ENCODE measurements around the gene IGSF6.
"Not testable (repeated sequence)": the region's sequence is repeated elsewhere in the genome, so short reads cannot be mapped to it uniquely, and the experiment has no call there.

IGSF6 gene

DNA sequence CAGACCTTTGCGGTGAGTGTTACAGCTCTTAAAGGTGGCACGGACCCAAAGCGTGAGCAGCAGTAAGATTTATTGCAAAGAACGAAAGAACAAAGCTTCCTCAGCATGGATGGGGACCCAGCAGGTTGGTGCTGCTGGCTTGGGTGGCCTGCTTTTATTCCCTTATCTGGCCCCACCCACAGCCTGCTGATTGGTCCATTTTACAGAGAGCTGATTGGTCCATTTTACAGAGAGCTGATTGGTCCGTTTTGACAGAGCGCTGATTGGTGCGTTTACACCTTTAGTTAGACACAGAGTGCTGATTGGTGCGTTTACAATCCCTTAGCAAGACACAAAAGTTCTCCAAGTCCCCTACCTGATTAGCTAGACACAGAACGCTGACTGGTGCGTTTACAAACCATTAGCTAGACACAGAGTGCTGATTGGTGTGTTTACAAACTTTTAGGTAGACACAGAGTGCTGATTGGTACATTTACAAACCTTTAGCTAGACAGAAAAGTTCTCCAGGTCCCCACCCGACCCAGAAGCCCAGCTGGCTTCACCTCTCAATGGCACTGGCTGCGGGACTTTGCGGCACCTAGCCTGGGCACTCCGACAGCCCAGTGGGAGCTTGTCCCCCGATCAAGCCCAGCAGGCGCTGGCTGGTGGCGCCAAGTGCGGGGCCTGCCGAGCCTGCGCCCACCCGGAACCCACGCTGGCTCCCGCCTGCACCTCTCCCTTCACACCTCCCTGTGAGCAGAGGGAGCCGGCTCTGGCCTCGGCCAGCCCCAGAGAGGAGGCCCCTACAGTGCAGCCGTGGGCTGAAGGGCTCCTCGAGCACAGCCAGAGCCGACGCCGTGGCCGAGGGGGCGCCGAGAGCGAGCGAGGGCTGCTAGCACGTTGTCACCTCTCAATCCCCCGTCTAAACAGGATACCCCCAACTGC, 22.5 kb downstream of the IGSF6 start:
- not testable (repeated sequence) for DNase-seq (ENCODE audit: low spot score)

DNA sequence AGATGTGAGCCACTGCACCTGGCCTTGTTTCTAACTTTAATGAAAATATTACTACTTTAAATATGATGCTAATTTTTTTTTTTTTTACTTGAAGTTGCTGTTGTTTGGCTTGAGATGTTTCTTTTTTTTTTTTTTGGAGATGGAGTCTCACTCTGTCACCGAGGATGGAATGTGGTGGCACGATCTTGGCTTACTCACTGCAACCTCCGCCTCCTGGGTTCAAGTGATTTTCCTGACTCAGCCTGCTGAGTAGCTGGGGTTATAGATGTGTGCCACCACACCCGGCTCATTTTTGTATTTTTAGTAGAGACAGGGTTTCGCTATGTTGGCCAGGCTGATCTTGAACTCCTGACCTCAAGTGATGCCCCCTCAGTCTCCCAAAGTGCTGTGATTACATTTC, 23.6 kb downstream of the IGSF6 start:
- no peak for DNase-seq (ENCODE audit: low spot score)

DNA sequence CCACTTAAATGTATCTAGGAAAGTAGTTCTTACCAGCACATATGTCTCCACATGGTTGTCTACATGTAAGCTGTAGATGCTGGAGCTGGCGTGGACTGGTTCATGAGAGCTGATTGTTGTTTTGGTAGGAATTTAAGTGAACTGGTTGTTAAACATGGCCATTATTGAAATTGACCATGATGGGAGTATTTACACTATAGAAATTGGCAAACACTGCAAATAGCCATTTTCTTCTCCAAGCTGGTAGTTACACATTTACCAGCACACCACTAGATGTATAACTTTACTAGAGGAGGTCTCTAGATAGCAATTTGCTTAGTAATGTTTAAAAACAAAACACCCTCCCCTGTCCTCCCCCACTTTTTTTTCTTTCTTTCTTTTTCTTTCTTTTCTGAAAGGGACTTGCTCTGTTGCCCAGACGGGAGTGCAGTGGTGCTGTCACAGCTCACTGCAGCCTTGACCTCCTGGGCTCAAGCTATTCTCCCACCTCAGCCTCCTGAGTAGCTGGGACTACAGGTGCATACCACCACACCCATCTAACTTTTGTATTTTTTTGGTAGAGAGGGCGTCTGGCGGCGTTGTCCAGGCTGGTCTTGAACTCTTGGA, 24.2 kb downstream of the IGSF6 start:
- DNase-seq (ENCODE audit: low spot score), result no peak

DNA sequence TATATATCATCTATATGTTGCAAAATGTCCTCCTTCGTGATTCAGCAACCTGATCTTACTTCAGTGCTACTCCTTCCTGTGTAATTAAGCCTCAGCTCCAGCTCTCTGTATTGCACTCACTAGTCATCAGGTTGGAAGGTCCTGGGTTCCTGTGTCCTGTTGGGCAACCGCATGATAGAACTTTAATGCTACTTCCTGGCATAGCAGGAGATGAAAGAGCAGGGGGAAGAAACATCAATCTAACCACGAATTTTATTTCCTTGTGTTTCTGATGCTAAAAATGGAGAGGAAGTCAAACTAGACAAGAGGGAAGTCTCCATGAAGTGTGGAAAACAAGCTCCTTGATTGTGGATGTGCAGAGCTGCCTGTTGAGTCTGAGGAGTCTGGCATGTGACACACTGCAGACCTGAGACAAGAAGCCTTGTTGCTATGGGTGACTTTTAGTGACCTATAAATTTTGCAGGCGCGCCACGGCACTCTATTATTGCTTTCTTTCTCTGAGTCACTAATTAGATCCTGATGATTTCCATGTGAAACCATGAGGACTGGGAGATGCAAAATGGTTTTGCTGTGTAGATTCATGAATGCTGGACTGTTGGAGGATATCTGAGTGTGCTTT, 25.6 kb downstream of the IGSF6 start:
- no peak for DNase-seq (ENCODE audit: low spot score)

DNA sequence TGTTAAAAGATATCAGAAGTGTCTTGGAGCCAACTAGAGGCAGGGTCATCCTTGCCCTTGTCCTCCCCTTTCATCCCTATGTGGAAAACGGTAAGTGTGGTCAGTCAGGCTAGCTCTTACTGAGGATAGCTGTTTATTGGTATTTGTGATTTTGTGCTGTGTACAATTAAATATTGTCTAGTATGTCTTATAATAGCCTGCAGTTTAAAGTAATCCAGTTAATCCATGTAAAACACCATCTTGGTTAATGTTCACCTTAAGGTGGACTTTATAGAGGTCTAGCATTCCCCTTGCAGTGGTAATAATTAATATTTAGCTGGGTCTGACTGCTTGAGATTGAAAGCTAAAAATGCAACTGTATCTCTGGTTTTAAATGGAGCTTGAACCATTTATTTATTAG, 27.4 kb downstream of the IGSF6 start:
- no peak for DNase-seq (ENCODE audit: low spot score)

DNA sequence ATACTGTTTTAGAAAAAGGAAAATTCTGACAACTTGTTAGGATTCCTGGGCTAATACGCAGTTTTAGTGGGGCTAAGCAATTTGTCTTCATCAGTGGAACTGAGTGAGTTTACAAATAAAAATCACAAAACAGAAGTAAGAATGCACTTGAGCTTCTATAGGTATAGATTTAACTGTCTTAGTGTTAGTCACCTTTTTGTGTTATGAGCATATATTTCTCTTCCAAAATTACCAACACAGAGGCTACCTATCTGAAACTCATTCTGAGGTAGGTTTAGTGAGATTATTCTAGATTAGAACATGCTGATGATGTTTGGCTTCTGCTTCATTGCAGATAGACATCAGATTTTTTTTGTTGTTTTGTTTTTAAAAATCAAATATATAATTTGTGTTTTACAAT, 29.9 kb downstream of the IGSF6 start:
- DNase-seq (ENCODE audit: low spot score), result no peak

DNA sequence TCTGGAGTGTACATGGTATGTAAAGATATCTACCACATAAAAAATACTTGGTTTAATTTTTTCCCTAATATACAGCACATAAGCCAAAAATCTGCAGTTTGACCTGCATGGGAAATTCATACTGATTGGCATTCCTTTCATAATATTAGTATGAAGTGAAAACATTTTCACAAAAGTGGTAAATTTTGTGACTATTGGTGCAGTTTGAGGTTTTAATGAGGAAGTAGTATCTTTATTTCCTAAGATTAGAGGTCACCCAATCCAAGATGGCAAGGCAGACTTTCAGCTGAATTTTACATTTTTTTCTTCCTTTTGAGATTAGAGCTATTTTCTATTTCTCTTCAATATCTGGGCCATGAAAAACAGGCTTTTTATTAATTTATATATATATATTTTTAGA, 31.8 kb downstream of the IGSF6 start:
- no peak for DNase-seq (ENCODE audit: low spot score)

DNA sequence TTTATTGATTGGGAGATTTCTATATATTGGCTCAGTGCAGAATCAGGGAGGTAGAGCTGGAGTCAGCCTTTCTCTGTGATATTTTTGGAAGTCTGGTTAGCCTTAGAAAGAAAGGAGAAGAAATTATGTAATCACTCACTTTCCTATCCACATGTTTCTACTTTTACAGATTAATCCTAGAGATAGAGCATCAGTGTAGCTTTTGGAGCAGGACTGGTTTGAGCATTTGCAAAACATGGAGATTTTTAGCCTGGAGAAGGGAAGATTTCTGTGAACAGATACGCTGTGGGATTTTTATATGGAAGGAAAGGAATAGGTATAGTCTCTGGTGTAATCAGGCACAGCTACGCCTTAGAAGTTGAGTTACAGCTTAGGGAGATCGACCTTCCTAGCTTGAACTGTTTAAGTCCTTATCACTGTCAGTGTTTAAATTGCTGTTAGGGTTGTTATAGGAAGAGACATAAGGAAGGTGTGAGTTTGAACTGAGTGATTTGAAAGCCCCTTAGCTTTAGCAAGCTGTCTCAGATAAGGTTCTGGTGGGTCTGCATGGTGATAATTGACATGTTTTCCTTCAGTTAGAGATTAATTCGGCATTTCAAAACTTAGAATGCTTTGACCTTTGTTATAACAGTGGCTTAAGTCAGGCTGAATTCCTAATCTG, 32.5 kb downstream of the IGSF6 start:
- DNase-seq (ENCODE audit: low spot score), result no peak

DNA sequence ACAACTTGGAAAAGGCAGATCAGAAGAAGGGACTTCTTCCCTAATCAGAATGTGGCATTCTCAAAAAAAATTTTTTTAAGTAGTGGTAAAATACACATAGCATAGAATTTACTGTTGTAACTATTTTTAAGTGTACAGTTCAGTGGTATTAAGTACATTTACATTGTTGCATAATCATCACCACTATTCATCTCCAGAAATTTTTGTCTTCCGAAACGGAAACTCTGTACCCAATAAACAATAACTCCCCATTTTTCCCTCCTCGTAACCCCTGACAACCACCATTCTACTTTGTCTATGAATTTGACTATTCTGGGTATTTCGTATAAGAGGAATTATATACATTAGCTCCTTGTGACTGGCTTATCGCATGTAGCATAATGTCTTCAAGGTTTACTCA, 34.1 kb downstream of the IGSF6 start:
- no peak for DNase-seq (ENCODE audit: low spot score)

DNA sequence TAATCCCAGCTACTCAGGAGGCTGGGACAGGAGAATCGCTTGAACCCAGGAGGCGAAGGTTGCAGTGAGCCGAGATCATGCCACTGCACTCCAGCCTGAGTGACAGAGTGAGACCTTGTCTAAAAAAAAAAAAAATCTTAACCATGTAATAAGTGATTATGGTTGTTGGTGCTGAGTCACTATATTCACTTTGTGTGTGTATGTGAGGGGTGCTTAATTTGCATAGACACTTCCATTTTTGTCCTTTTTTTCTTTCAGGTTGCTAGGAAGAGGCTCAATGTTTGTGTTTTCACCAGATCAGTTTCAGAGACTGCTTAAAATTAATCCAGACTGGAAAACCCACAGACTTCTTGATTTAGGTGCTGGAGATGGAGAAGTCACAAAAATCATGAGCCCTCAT, 34.8 kb downstream of the IGSF6 start:
- no peak for DNase-seq (ENCODE audit: low spot score)

DNA sequence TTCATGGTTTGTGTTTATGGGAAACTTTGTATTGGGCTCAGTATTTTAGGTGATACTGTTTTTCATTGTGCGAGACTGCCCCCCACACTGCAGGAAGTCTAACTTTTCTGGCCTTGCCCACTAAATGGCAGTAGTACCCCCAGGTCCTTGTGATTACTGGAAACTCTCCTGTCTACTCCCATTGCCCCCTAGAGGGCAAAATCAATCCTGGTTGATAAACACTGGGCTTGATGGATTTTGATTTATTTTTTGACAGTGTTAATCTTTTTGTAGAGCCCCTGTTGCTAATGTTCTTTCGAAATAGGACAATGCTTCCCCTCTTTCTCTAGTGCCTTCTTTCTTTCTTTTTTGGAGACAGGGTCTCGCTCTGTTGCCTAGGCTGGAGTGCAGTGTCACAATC, 37.5 kb downstream of the IGSF6 start:
- no peak for DNase-seq (ENCODE audit: low spot score)

DNA sequence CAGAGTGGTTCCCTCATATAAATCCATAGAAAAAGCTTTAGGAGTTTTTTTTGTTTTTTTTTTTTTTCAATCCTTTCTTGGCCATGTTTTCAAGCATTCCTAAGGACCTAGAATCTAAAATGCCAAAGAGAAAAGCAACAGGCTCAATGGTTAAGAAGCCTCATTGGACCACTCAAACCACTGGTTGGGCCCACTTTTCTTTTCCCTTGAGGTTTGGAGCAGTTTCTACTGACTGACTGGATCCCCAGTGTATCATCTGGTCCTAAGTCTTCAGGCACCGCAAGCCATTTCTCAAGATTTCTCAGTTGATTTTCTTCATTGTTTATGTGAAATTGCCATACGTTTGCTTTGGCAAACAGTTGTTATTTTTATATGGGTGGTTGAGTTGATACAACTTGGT, 38.6 kb downstream of the IGSF6 start:
- DNase-seq (ENCODE audit: low spot score), result no peak

DNA sequence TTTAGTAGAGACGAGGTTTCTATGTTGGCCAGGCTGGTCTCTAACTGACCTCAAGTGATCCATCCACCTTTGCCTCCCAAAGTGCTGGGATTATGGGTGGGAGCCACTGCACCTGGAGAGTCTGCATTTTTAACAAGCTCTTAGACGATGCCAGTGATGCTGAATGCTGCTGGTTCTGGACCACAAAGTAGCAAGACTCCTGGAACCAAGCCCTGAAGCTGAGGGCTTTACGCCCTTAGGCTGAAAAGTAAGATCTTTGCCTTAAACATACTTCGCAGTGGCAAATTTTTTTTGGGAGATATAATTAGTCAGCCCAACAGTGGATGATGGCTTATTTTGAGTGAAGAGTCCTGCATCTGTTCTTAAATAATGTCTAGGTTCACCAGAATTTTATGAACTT, 39.0 kb downstream of the IGSF6 start:
- no peak for DNase-seq (ENCODE audit: low spot score)

DNA sequence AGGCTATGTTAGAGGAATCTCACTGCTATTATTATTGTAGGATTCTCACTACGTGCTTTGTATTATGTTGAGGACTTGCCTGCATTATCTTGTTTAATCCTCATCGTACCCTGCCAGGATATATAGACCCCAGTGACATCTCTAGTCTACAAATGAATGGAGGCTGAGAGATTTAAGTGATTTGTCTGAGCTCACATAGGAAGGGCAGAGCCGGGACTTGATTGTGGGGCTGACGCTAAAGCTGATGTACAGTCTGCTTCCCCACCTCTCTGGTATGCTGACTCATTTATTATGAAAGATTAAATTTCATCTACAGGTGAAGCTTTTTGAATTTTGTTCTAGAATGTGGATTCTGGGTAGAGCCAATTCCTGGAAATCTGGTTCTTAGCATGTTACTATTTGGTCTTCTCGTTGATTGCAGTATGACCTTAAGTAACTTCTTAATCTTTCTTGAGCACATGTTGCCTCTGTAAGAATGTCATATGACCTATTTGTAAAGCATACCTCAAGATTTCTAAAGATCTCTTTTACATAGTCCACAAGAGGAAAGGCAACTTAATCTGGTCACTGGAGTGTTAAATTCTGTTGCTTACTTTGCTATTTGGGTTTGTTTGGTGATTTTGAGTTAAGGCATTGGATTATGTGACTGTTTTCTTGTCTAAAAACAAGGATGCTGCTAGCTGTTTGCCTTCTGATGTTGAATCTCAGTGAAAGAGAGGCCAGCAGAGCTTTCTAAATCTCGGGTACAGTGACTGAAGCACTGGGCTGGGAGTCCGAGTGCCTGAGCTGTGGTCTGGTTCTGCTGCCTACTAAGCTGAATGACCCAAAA, 40.6 kb downstream of the IGSF6 start:
- DNase-seq (ENCODE audit: low spot score), result no peak

DNA sequence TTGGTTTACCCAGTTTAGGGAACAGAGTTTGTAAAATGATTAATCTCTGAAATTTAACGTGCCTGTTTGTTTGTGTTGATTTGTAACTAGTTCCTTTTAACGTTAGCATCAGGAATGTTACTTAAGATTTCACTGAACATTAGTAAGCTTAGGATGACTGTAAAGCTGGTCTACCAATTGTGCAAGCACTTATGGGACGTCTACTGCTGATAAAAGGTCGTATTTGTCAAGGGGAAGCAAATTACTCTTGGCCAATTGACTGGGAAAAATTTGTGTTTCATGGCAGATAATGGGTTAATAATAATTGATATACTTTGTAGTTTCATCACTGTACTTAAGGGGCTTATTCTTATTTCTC, 41.2 kb downstream of the IGSF6 start:
- DNase-seq (ENCODE audit: low spot score), result no peak

DNA sequence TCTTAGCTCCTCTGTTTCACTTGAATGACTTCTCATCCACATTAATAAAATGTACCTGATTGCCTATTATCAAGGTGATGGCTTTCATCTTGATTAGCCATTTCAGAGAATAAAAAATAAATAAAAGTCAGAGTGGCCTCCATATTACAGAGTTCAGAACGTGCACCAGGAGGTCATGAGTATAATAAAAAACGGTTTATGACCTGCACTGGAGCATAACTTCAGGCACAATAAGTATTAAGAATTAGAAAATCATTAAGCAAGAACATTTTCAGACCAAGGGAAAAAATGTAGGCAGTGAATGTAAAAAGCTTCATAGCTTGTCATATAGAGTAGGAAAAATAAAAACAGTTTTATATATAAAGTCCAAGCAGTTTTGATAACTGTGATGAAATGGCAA, 41.6 kb downstream of the IGSF6 start:
- no peak for DNase-seq (ENCODE audit: low spot score)

DNA sequence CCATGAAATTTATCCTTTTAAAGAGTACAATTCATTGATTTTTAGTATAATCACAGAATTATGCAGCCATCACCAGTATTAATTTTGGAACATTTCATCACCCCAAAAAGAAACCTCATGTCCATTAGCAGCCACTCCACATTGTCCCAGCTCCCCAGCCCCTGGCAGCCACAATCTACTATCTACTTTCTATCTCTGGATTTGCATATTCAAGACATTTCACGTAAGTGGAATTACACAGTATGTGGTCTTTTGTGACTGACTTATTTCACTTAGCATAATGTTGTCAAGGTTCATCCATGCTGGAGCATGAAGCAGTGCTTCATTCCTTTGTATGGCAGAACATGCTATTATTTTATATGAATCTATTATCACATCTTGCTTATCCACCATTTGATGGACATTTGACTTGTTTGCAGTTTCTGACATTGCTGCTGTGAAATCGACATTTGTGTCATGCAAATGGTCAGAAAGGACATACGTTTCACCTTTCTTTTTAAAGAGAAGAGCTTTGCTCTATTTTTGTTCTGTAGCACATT, 42.3 kb downstream of the IGSF6 start:
- no peak for DNase-seq (ENCODE audit: low spot score)

DNA sequence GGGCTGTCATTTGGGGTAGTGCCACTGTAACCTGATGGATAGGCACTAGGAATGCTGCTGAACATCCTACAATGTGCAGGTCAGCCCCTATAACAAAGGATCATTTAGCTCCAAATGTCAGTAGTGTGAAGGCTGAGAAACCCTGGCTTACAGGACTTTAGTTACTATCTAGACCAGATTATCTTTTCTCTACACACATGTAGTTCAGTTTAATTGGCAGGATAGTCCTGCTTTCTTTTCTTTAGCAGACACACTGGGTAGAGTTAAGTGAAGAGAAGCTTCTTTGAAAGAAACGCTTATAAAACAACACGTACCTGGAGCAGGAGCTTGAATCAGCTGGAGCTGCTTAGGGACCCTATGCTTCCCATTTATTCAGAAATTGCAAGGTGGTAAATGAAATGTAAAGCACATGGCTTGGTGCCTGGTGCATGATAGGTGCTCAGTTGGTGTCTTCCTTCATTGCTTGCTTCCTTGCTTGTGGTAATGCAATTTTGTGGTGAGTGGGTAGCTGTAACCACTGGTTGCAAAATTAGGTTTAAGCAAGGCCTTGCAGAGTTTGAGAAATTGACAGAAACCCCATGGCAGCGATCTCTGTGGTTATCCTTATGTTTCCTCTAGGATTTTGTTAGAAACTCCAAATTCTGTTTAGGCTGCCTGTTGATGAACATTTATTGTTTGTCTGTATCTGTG, 43.6 kb downstream of the IGSF6 start:
- no peak for DNase-seq (ENCODE audit: low spot score)

DNA sequence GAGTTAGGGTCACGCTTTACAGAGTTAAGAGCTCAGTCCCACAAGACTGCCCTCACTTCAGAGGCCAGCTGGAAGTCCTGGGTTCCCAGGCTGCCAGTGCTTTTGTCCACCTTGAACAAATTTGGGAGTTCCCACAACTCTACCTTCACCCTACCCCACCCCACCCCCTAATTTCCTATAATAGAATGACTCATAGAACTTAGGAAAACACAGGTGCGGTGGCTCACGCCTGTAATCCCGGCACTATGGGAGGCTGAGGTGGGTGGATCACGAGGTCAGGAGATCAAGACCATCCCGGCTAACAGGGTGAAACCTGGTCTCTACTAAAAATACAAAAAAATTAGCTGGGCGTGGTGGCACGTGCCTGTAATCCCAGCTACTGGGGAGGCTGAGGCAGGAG, 46.6 kb downstream of the IGSF6 start:
- DNase-seq (ENCODE audit: low spot score), result not testable (repeated sequence)

DNA sequence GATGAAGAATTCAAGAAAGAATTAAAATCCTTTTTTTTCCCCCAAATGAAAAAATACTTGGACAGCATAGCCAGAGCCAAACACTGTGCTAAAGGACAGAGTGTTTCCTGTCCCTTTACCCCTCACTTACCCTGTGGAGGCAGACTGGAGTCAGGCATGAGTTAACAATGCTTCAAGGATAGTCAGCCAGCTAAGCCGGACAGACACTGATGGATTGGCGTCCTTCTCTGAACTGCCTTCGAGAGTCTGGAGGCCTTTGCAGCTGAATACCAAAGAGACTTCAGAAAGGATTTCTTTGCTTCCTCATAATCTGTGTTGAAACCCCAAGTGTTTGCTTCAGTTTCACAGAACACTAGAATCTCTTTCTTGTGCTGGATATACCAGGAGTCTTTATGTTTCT, 48.5 kb downstream of the IGSF6 start:
- DNase-seq (ENCODE audit: low spot score), result no peak

DNA sequence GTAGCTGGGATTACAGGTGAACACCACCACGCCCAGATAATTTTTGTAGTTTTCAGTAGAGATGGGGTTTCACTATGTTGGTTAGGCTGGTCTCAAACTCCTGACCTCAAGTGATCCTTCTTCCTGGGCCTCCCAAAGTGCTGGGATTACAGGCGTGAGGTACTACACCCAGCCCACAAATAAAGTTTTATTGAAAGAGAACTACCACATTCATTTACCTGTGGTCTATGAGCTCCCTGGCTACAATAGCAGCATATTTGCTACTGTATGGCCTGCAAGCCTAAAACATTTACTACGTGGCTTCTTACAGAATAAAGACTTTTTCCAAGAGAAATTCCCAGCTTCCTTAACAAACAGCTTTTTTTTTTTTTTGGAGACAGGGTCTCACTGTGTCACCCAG, 49.6 kb downstream of the IGSF6 start:
- DNase-seq (ENCODE audit: low spot score), result no peak
